ENCODE measurements around the gene ZNF330. TPM values are rescaled to one million over a fixed set of nuclear protein-coding genes. Genes with fewer than 3 reads are reported as not detected.
A peak's percentile ranks its signal among the peaks of the same experiment; 100 is the strongest.
"Not testable (repeated sequence)": the region's sequence is repeated elsewhere in the genome, so short reads cannot be mapped to it uniquely, and the experiment has no call there.

The ZNF330 gene
- total and polyA plus RNA-seq, 7 donors: 18.5 to 48.2 (median 32.6) TPM

DNA sequence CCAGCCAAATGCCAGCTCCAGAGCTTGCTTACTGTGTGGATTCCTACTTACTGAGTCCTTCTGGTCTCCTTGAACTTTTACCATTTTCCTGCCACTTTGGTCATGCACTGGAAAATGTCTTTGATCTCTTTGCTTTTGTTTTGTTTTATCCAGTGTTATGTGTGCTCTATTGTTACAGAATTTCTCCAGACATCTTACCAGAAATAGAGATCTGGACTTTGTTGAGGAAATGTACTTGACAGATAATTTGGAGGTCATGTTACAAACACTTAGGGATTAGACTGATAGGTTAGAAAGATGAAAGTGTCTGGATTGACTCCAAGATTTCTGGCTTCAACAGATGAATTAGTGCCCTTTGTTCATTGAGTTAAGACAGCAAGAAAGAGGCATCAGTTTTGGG lies 5.7 kb upstream of the ZNF330 start:
- no peak for TF ChIP-seq CTCF (IDR thresholded peaks at IDR 0.05)
- TF ChIP-seq POLR2A (IDR thresholded peaks at IDR 0.05): no peak
- no peak for TF ChIP-seq EP300 (IDR thresholded peaks at IDR 0.05)
- TF ChIP-seq POLR2AphosphoS5 (IDR thresholded peaks at IDR 0.05): no peak
- H3K4me1 ChIP-seq: peaks cover 0 to 12% (median 4%) of the 10 kb centered on the region in 4 donors
- intact Hi-C loops (cut with DNase I): no loop called here
- H3K4me3 ChIP-seq: no peak overlapping the region
- no peaks in the 10 kb centered on the region for H3K27me3 ChIP-seq
- no peaks in the 10 kb centered on the region for H3K9me3 ChIP-seq
- DNase-seq: no peak
- no peaks in the 10 kb centered on the region for H3K36me3 ChIP-seq
- H3K27ac ChIP-seq: peak overlapping the region in 2 of 4 donors; percentile 19 to 51

GRCh38 chr4:141216002-141216761 lies 4.5 kb upstream of the ZNF330 start:
- intact Hi-C loops (cut with DNase I): no loop called here
- H3K36me3 ChIP-seq: no peaks in the 10 kb centered on the region
- WGBS, 2 donors: 82 to 89% methylated on average over 5 of the region's 5 CpGs
- H3K9me3 ChIP-seq: no peaks in the 10 kb centered on the region
- peak overlapping the region in 3 of 4 donors; percentile 19 to 51 (median 33) for H3K27ac ChIP-seq
- no peak overlapping the region for H3K4me3 ChIP-seq
- DNase-seq: no peak
- H3K4me1 ChIP-seq: peaks cover 0 to 12% (median 6%) of the 10 kb centered on the region in 4 donors
- TF ChIP-seq POLR2AphosphoS5 (IDR thresholded peaks at IDR 0.05): no peak
- no peak for TF ChIP-seq EP300 (IDR thresholded peaks at IDR 0.05)
- TF ChIP-seq CTCF (IDR thresholded peaks at IDR 0.05): no peak
- no peak for TF ChIP-seq POLR2A (IDR thresholded peaks at IDR 0.05)
- H3K27me3 ChIP-seq: no peaks in the 10 kb centered on the region

- no peaks in the 10 kb centered on the region for H3K9me3 ChIP-seq
- intact Hi-C loops (cut with DNase I): loop anchor here (5.0 kb wide), 2 partner anchors 63 to 358 kb away; no protein-coding TSS in a partner anchor
- no peak for TF ChIP-seq EP300 (IDR thresholded peaks at IDR 0.05)
- TF ChIP-seq POLR2A (IDR thresholded peaks at IDR 0.05): no peak
- no peak for TF ChIP-seq POLR2AphosphoS5 (IDR thresholded peaks at IDR 0.05)
- no peak for TF ChIP-seq CTCF (IDR thresholded peaks at IDR 0.05)
- 95% methylated on average over 7 of the region's 7 CpGs for WGBS, 2 donors
- no peak for DNase-seq
- peaks cover 0 to 29% (median 0%) of the 10 kb centered on the region in 4 donors for H3K36me3 ChIP-seq
- H3K27me3 ChIP-seq: no peaks in the 10 kb centered on the region
- H3K4me1 ChIP-seq: peaks cover 0 to 44% (median 21%) of the 10 kb centered on the region in 4 donors
- peak overlapping the region; percentile 79 to 97 (median 94) for H3K4me3 ChIP-seq
- peak overlapping the region; percentile 96 to 100 (median 98) for H3K27ac ChIP-seq
Measured at GRCh38 chr4:141220271-141220670, 424 bp upstream of the ZNF330 start.

- no peak overlapping the region for H3K4me3 ChIP-seq
- peaks cover 0 to 59% (median 0%) of the 10 kb centered on the region in 4 donors for H3K36me3 ChIP-seq
- intact Hi-C loops (cut with DNase I): loop anchor here (5.0 kb wide), 2 partner anchors 66 to 361 kb away; no protein-coding TSS in a partner anchor
- H3K4me1 ChIP-seq: peaks cover 0 to 32% (median 18%) of the 10 kb centered on the region in 4 donors
- no peak for DNase-seq
- no peak for TF ChIP-seq CTCF (IDR thresholded peaks at IDR 0.05)
- no peak for TF ChIP-seq EP300 (IDR thresholded peaks at IDR 0.05)
- TF ChIP-seq POLR2A (IDR thresholded peaks at IDR 0.05): no peak
- no peak for TF ChIP-seq POLR2AphosphoS5 (IDR thresholded peaks at IDR 0.05)
- no peaks in the 10 kb centered on the region for H3K9me3 ChIP-seq
- peak overlapping the region in 1 of 4 donors; percentile 19 for H3K27ac ChIP-seq
- no peaks in the 10 kb centered on the region for H3K27me3 ChIP-seq
- 90 to 94% methylated on average over 1 of the region's 1 CpG for WGBS, 2 donors
Measured at GRCh38 chr4:141223418-141223817, 2.7 kb downstream of the ZNF330 start.

DNA sequence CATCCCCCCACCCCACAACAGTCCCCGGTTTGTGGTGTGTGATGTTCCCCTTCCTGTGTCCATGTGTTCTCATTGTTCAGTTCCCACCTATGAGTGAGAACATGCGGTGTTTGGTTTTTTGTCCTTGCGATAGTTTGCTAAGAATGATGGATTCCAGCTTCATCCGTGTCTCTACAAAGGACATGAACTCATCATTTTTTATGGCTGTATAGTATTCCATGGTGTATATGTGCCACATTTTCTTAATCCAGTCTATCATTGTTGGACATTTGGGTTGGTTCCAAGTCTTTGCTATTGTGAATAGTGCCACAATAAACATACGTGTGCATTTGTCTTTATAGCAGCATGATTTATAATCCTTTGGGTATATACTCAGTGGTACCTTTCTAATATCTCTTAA lies 6.6 kb downstream of the ZNF330 start:
- H3K9me3 ChIP-seq; intact Hi-C loops (cut with DNase I); H3K27ac ChIP-seq; H3K4me3 ChIP-seq; H3K27me3 ChIP-seq; DNase-seq: not testable (repeated sequence)
- H3K4me1 ChIP-seq: peaks cover 0 to 28% (median 9%) of the 10 kb centered on the region in 4 donors
- WGBS, 2 donors: 94 to 95% methylated on average over 5 of the region's 5 CpGs
- peaks cover 8 to 96% (median 17%) of the 10 kb centered on the region in 4 donors for H3K36me3 ChIP-seq
